ENCODE measurements around the gene HTR3C. TPM values are rescaled to one million over a fixed set of nuclear protein-coding genes. Genes with fewer than 3 reads are reported as not detected.
A peak's percentile ranks its signal among the peaks of the same experiment; 100 is the strongest.
"Not testable (repeated sequence)": the region's sequence is repeated elsewhere in the genome, so short reads cannot be mapped to it uniquely, and the experiment has no call there.

Gene HTR3C
- total RNA-seq, 6 experiments from 2014 or later = not detected

DNA sequence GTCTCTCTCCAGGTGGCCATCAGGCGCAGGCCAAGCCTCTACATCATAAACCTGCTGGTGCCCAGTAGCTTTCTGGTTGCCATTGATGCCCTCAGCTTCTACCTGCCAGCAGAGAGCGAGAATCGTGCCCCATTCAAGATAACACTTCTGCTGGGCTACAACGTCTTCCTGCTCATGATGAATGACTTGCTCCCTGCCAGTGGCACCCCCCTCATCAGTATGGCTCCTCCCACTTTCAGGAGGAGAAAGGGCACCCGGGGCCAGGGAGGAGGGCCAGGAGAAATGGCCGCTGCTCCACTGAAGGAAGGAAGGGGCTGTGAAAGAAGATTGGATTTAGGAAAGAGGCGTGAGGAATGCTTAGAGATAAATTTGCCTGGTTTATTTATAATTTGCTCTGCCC is 6.6 kb downstream of the HTR3C start:
- TF ChIP-seq, protein P1, sequence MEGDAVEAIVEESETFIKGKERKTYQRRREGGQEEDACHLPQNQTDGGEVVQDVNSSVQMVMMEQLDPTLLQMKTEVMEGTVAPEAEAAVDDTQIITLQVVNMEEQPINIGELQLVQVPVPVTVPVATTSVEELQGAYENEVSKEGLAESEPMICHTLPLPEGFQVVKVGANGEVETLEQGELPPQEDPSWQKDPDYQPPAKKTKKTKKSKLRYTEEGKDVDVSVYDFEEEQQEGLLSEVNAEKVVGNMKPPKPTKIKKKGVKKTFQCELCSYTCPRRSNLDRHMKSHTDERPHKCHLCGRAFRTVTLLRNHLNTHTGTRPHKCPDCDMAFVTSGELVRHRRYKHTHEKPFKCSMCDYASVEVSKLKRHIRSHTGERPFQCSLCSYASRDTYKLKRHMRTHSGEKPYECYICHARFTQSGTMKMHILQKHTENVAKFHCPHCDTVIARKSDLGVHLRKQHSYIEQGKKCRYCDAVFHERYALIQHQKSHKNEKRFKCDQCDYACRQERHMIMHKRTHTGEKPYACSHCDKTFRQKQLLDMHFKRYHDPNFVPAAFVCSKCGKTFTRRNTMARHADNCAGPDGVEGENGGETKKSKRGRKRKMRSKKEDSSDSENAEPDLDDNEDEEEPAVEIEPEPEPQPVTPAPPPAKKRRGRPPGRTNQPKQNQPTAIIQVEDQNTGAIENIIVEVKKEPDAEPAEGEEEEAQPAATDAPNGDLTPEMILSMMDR (IDR thresholded peaks at IDR 0.05) = no peak
- Mint-ChIP-seq H3K4me3 (no peak overlapping the region), H3K27me3 (ENCODE audit: insufficient read depth) (peaks cover 10% of the 10 kb centered on the region), H3K36me3 (ENCODE audit: low read depth) (no peaks in the 10 kb centered on the region), H3K4me1 (ENCODE audit: low read depth) (peaks cover 17% of the 10 kb centered on the region), H3K27ac (no peak overlapping the region), H3K9me3 (no peaks in the 10 kb centered on the region)
- no peak for DNase-seq

DNA sequence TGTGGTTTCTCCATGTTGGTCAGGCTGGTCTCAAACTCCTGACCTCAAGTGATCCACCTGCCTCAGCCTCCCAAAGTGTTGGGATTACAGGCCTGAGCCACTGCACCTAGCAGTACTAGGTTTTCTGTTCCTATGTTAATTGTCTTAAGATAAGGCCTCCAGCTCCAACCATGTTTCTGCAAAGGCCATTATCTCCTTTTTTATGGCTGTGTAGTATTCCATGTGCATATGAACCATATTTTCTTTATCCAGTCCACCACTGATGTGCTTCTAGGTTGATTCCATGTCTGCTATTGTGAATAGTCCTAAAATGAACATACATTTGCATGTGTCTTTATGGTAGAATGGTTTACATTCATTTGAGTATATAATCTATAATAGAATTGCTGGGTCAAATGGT is 9.8 kb downstream of the HTR3C start:
- Mint-ChIP-seq H3K27ac (no peak overlapping the region), H3K36me3 (ENCODE audit: low read depth) (no peaks in the 10 kb centered on the region), H3K27me3 (ENCODE audit: insufficient read depth) (peaks cover 7% of the 10 kb centered on the region), H3K9me3 (no peaks in the 10 kb centered on the region), H3K4me3 (no peak overlapping the region), H3K4me1 (ENCODE audit: low read depth) (peaks cover 37% of the 10 kb centered on the region)
- DNase-seq = no peak
- TF ChIP-seq, protein P1 (IDR thresholded peaks at IDR 0.05) = no peak

DNA sequence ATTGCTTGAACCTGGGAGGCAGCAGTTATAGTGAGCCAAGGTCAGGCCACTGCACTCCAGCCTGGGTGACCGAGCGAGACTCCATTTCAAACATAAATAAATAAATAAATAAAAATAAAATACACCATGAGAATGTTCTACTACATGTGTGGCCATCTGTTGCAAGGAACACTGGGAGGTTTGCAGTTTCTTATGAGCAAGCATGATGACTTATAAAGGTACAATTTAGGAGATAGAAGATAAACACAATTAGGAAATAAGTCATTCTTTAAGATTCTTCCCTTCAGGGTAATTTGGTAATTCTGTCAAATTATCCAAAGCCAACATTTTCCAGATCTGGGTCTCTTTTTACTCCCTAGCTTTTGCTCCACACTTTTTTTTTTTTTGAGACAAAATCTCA is 13.4 kb downstream of the HTR3C start:
- H3K9me3 Mint-ChIP-seq = peaks cover 8% of the 10 kb centered on the region
- DNase-seq = peak; percentile 51

DNA sequence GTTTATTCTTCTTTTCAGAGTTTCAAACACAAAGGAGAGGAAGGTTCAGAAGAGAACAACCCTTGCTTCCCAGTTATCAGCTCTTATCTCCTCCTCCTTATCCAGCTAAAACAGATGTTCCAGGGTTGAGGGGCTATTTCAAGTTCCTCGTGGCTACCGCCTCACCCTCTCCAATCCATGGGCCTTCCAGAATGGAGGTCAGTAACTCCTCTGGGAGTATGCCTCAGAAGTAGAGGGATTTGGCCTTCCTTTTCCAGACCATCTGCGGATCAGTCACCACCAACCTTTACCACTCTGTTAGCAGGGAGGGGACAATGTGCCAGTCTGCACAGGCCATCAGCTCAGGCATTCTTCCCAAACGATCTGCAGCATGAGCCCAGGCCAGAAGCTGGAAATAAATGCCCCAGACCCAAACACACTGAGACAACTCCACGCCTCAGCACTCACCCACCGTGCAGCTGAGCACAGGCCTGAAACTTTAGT is 14.8 kb downstream of the HTR3C start:
- Mint-ChIP-seq H3K36me3 (ENCODE audit: low read depth) (peaks cover 13% of the 10 kb centered on the region), H3K27ac (no peak overlapping the region), H3K9me3 (peaks cover 8% of the 10 kb centered on the region), H3K27me3 (ENCODE audit: insufficient read depth) (peaks cover 4% of the 10 kb centered on the region), H3K4me3 (no peak overlapping the region), H3K4me1 (ENCODE audit: low read depth) (peaks cover 28% of the 10 kb centered on the region)
- DNase-seq = no peak
- TF ChIP-seq, protein P1 (IDR thresholded peaks at IDR 0.05) = no peak

More for the DNA sequence above, 13.4 kb downstream of the HTR3C start:
- H3K4me1 Mint-ChIP-seq (ENCODE audit: low read depth) = peaks cover 28% of the 10 kb centered on the region
- TF ChIP-seq, protein P1 (IDR thresholded peaks at IDR 0.05) = no peak
- H3K36me3 Mint-ChIP-seq (ENCODE audit: low read depth) = peaks cover 13% of the 10 kb centered on the region
- H3K4me3 Mint-ChIP-seq = no peak overlapping the region
- no peak overlapping the region for H3K27ac Mint-ChIP-seq
- peaks cover 4% of the 10 kb centered on the region for H3K27me3 Mint-ChIP-seq (ENCODE audit: insufficient read depth)

DNA sequence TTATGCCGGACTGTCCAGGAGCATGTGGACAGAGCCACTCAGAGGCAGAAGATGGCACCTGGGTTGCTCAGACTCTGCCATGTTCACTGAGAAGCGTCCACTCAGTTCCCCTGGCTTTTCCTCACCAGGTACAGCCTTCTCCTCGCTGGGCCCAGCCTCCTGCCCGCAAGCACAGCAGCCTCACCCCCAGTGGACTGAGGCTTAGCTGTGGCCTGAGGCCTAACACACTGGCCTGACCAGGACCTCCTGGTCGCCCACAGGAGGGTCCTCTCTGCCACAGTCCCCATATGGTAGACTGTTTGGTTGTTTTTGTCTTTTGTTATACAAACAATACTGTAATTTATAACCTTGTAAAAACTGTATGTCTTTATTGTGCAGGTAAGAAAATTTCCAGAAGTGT is 15.5 kb downstream of the HTR3C start:
- no peak overlapping the region for H3K27ac Mint-ChIP-seq

DNA sequence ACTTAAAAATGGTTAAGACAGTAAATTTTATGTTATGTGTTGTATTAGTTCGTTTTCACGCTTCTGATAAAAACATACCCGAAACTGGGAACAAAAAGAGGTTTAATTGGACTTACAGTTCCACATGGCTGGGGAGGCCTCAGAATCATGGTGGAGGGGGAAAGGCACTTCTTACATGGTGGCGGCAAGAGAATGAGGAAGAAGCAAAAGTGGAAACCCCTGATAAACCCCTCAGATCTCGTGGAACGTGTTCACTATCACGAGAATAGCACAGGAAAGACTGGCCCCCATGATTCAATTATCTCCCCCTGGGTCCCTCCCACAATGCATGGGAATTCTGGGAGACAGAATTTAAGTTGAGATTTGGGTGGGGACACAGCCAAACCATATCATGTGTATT is 18.3 kb downstream of the HTR3C start:
- peaks cover 27% of the 10 kb centered on the region for H3K4me1 Mint-ChIP-seq (ENCODE audit: low read depth)
- H3K4me3 Mint-ChIP-seq, H3K9me3 Mint-ChIP-seq, H3K27ac Mint-ChIP-seq, DNase-seq: not testable (repeated sequence)
- peaks cover 15% of the 10 kb centered on the region for H3K27me3 Mint-ChIP-seq (ENCODE audit: insufficient read depth)
- peaks cover 13% of the 10 kb centered on the region for H3K36me3 Mint-ChIP-seq (ENCODE audit: low read depth)

More for the DNA sequence above, 15.5 kb downstream of the HTR3C start:
- Mint-ChIP-seq H3K4me1 (ENCODE audit: low read depth) (peaks cover 29% of the 10 kb centered on the region), H3K27me3 (ENCODE audit: insufficient read depth) (peaks cover 6% of the 10 kb centered on the region), H3K4me3 (no peak overlapping the region), H3K9me3 (peaks cover 8% of the 10 kb centered on the region), H3K36me3 (ENCODE audit: low read depth) (peaks cover 13% of the 10 kb centered on the region)
- no peak for DNase-seq
- TF ChIP-seq, protein P1 (IDR thresholded peaks at IDR 0.05) = no peak
